Fibroblast of lung (primary cell): Measurements from ENCODE around the gene C2CD4A.
"Not testable (repeated sequence)": the region's sequence is repeated elsewhere in the genome, so short reads cannot be mapped to it uniquely, and the experiment has no call there.

Source experiments
- CTCF ChIP-seq, 2 donors: IDR thresholded peaks in 1 of 2; conservative IDR thresholded peaks in 1 of 2; 1 replicate in 1 of 2; 2 replicates in 1 of 2; pipeline ENCODE4 v1.5.1; 2011 to 2012; ENCODE audit warnings: low read length in 2 of 2, control low read depth in 1 of 2, inconsistent platforms in 1 of 2, low read depth in 1 of 2, mild to moderate bottlenecking in 1 of 2
- EZH2 ChIP-seq: IDR thresholded peaks from 2 replicates; pipeline ENCODE4 v1.5.1; 2012; ENCODE audit warnings: low read length, control low read depth, mild to moderate bottlenecking; ENCODE audit errors: missing control alignments

GRCh38 chr15:62048254-62048653 is 18.5 kb upstream of the C2CD4A start:
- not testable (repeated sequence) for TF ChIP-seq CTCF (conservative IDR thresholded peaks at IDR 0.05 in 1 of 2, IDR thresholded peaks at IDR 0.05 in 1 of 2; ENCODE audit: low read depth in 1 of 2, low read length in 2 of 2); EZH2
